HEK293T (cell line): ENCODE measurements around the gene HDX.

Experiments
- CTCF ChIA-PET: fragments of 350-600 bp; formaldehyde crosslinking; extraction: SDS; loops from one replicate; lab custom pipeline; 2021; ENCODE audit warnings: antibody characterized with exemption, inconsistent platforms; lab: Yijun Ruan, JAX
- POLR2A ChIA-PET: fragments of 350-600 bp; formaldehyde crosslinking; extraction: SDS; loops from one replicate; lab custom pipeline; 2020; ENCODE audit warnings: antibody characterized with exemption, inconsistent platforms; lab: Yijun Ruan, JAX
- DNase-seq: peaks from one replicate; pipeline ENCODE4 v3.0.0; 2012; ENCODE audit warnings: mixed read lengths; ENCODE audit errors: extremely low spot score
- ARNT ChIP-seq: fragments of 450-650 bp; IDR thresholded peaks from 2 replicates; pipeline ENCODE4 v1.6.1; 2017; ENCODE audit warnings: mild to moderate bottlenecking
- BHLHE40 ChIP-seq: fragments of 450-650 bp; IDR thresholded peaks from 2 replicates; pipeline ENCODE4 v1.6.1; 2016; ENCODE audit warnings: mild to moderate bottlenecking, moderate library complexity, borderline replicate concordance
- CTBP1 ChIP-seq: fragments of 450-650 bp; IDR thresholded peaks from 2 replicates; pipeline ENCODE4 v1.6.1; 2016; ENCODE audit warnings: borderline replicate concordance
- ELF4 ChIP-seq: fragments of 450-650 bp; IDR thresholded peaks from 2 replicates; pipeline ENCODE4 v1.6.1; 2017; ENCODE audit warnings: antibody characterized with exemption
- FOXA1 ChIP-seq: fragments of 450-650 bp; IDR thresholded peaks from 2 replicates; pipeline ENCODE4 v1.6.1; 2016; ENCODE audit warnings: mild to moderate bottlenecking
- FOXK2 ChIP-seq: fragments of 450-650 bp; IDR thresholded peaks from 2 replicates; pipeline ENCODE4 v1.6.1; 2016; ENCODE audit warnings: mild to moderate bottlenecking
- FOXM1 ChIP-seq: fragments of 450-650 bp; IDR thresholded peaks from 2 replicates; pipeline ENCODE4 v1.6.1; 2017; ENCODE audit warnings: mild to moderate bottlenecking, borderline replicate concordance
- HDGF ChIP-seq: fragments of 450-650 bp; IDR thresholded peaks from 2 replicates; pipeline ENCODE4 v1.6.1; 2017; ENCODE audit warnings: antibody characterized with exemption, borderline replicate concordance
- L3MBTL2 ChIP-seq: fragments of 450-650 bp; conservative IDR thresholded peaks from 2 replicates; pipeline ENCODE4 v1.6.1; 2016; ENCODE audit warnings: mild to moderate bottlenecking
- LEF1 ChIP-seq: fragments of 450-650 bp; IDR thresholded peaks from 2 replicates; pipeline ENCODE4 v1.6.1; 2017; ENCODE audit warnings: mild to moderate bottlenecking, borderline replicate concordance
- NFRKB ChIP-seq: fragments of 450-650 bp; IDR thresholded peaks from 2 replicates; pipeline ENCODE4 v1.6.1; 2016; ENCODE audit warnings: mild to moderate bottlenecking, moderate library complexity
- PKNOX1 ChIP-seq: fragments of 450-650 bp; IDR thresholded peaks from 2 replicates; pipeline ENCODE4 v1.6.1; 2016
- SP1 ChIP-seq: fragments of 450-650 bp; IDR thresholded peaks from 2 replicates; pipeline ENCODE4 v1.6.1; 2017
- SUZ12 ChIP-seq: fragments of 450-650 bp; IDR thresholded peaks from 2 replicates; pipeline ENCODE4 v1.6.1; 2016; ENCODE audit warnings: mild to moderate bottlenecking
- TARDBP ChIP-seq: fragments of 450-650 bp; IDR thresholded peaks from 2 replicates; pipeline ENCODE4 v1.6.1; 2016
- ZNF384 ChIP-seq: fragments of 450-650 bp; IDR thresholded peaks from 2 replicates; pipeline ENCODE4 v1.6.1; 2016

The HDX gene

GRCh38 chrX:84415140-84415539 lies 87.1 kb downstream of the HDX start:
- no peak for TF ChIP-seq PKNOX1
- TF ChIP-seq FOXA1: no peak
- TF ChIP-seq SUZ12: no peak
- no peak for TF ChIP-seq BHLHE40
- no peak for TF ChIP-seq FOXM1
- TF ChIP-seq LEF1: no peak
- TF ChIP-seq ARNT: no peak
- TF ChIP-seq TARDBP: no peak
- no peak for TF ChIP-seq ELF4
- TF ChIP-seq CTBP1: no peak
- no peak for TF ChIP-seq ZNF384
- no peak for TF ChIP-seq HDGF
- TF ChIP-seq FOXK2: no peak
- no peak for TF ChIP-seq SP1
- no peak for TF ChIP-seq NFRKB
- no peak for TF ChIP-seq L3MBTL2
- DNase-seq: no peak
- POLR2A ChIA-PET: no interaction called here
- CTCF ChIA-PET: no interaction called here

GRCh38 chrX:84363663-84364062 lies 138.6 kb downstream of the HDX start:
- TF ChIP-seq SP1 (no peak), ARNT (no peak), PKNOX1 (no peak), LEF1 (no peak), FOXA1 (no peak), ELF4 (no peak), HDGF (no peak), CTBP1 (no peak), FOXK2 (no peak), FOXM1 (no peak), TARDBP (no peak), BHLHE40 (no peak), SUZ12 (no peak), NFRKB (no peak), L3MBTL2 (no peak), ZNF384 (no peak)
- CTCF ChIA-PET: no interaction called here
- POLR2A ChIA-PET: no interaction called here
- no peak for DNase-seq

DNA sequence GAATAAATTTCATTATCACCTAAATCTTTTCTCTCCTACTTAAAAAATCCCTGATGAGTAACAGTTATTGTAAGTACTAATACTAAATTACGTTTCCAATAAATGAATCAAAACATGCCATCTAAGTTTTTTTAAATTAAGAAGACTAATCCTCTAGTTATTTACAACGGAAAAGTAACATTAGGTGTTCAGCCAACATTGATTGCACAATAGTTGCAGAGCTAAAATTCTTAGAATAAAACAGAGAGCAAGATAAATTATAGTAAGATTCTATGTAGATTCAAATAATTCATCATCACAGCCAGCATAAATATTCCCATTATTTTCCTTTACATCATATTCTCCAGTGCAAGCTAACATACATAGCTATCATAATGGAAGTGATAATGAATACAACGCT lies 139.2 kb downstream of the HDX start:
- CTCF ChIA-PET: no interaction called here
- POLR2A ChIA-PET: no interaction called here
- DNase-seq: no peak
- no peak for TF ChIP-seq HDGF
- no peak for TF ChIP-seq LEF1
- no peak for TF ChIP-seq SP1
- no peak for TF ChIP-seq ARNT
- TF ChIP-seq ZNF384: no peak
- TF ChIP-seq NFRKB: no peak
- TF ChIP-seq CTBP1: no peak
- TF ChIP-seq L3MBTL2: no peak

DNA sequence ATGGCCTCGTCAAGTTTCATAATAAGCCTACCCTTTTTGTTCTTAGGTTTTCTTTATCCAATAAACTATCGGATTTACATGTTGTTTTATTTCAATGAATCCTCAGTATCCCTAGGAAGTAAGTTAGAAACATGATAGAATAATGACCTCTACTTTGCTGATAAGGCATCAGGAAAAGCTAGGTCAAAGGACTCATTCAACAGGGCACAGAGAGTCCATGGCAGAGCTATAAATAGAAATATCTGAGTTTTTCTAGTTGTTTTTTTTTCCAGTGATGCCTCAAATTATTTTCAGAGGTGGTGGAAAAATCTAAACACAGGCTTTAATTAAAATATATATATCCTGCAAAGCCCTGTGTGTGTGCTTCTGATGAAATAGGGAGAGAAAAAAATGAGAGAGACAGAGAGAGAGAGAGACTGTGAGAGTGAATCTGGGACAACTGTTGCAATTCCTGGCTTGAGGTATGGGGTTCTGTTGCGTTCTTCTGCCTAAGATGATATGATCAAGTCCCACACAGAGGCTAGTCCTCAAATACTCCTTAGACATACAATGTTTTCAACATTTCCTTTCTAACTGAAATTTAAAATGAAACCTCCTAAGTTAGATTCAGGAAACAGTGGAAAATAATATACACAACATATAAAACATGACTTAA lies 139.9 kb downstream of the HDX start:
- no peak for DNase-seq
- no peak for TF ChIP-seq ARNT
- no peak for TF ChIP-seq FOXM1
- no peak for TF ChIP-seq FOXA1
- TF ChIP-seq PKNOX1: no peak
- TF ChIP-seq NFRKB: no peak
- no peak for TF ChIP-seq SP1
- no peak for TF ChIP-seq L3MBTL2
- ChIA-PET CTCF (no interaction called here), POLR2A (interaction anchor here (0.7 kb wide), 1 partner anchor 9 kb away, joined by 3 read pairs; no protein-coding TSS in a partner anchor)

GRCh38 chrX:84358271-84358670 lies 144.0 kb downstream of the HDX start:
- DNase-seq: no peak
- CTCF ChIA-PET: interaction anchor here (0.5 kb wide), 1 partner anchor 14 kb away, joined by 5 read pairs; no protein-coding TSS in a partner anchor
- POLR2A ChIA-PET: no interaction called here
- no peak for TF ChIP-seq ELF4

GRCh38 chrX:84357296-84357695 lies 145.0 kb downstream of the HDX start:
- CTCF ChIA-PET: no interaction called here
- POLR2A ChIA-PET: no interaction called here
- DNase-seq: no peak
- TF ChIP-seq ZNF384 (no peak), SUZ12 (no peak), PKNOX1 (no peak), ELF4 (no peak), FOXM1 (no peak)
